ENCODE data around the gene MRM1. TPM values are rescaled to one million over a fixed set of nuclear protein-coding genes. Genes with fewer than 3 reads are reported as not detected.
A peak's percentile ranks its signal among the peaks of the same experiment; 100 is the strongest.

The MRM1 gene
- total RNA-seq (ENCODE audit: low replicate concordance): 2.3 and 4.3 TPM in 2 replicates

GRCh38 chr17:36601303-36602029, at the start of gene MRM1:
MRM1 (plus strand) TSS chr17:36601583; CDS start chr17:36601811, 228 bp downstream.
- TF ChIP-seq CTCF (IDR thresholded peaks at IDR 0.05; ENCODE audit: insufficient read depth, low read length): peak; percentile 5
- peak within 1 kb of the TSS; percentile 92 for H3K4me3 ChIP-seq (ENCODE audit: low read depth, low read length)
- DNase-seq (ENCODE audit: low read depth): peak; percentile 85

- no peak for TF ChIP-seq CTCF (IDR thresholded peaks at IDR 0.05; ENCODE audit: insufficient read depth, low read length)
- no peak for DNase-seq (ENCODE audit: low read depth)
- no peak overlapping the region for H3K4me3 ChIP-seq (ENCODE audit: low read depth, low read length)
These were observed 47.9 kb upstream of the MRM1 start for GRCh38 chr17:36553459-36553858.

- DNase-seq (ENCODE audit: low read depth): no peak
- no peak overlapping the region for H3K4me3 ChIP-seq (ENCODE audit: low read depth, low read length)
- TF ChIP-seq CTCF (IDR thresholded peaks at IDR 0.05; ENCODE audit: insufficient read depth, low read length): no peak
These were observed 35.3 kb upstream of the MRM1 start for GRCh38 chr17:36566081-36566480.

GRCh38 chr17:36575028-36575427, 26.4 kb upstream of the MRM1 start:
- TF ChIP-seq CTCF (IDR thresholded peaks at IDR 0.05; ENCODE audit: insufficient read depth, low read length): no peak
- H3K4me3 ChIP-seq (ENCODE audit: low read depth, low read length): no peak overlapping the region
- no peak for DNase-seq (ENCODE audit: low read depth)

GRCh38 chr17:36576793-36577192, 24.6 kb upstream of the MRM1 start:
- TF ChIP-seq CTCF (IDR thresholded peaks at IDR 0.05; ENCODE audit: insufficient read depth, low read length): no peak
- H3K4me3 ChIP-seq (ENCODE audit: low read depth, low read length): no peak overlapping the region
- no peak for DNase-seq (ENCODE audit: low read depth)

GRCh38 chr17:36578671-36579070, 22.7 kb upstream of the MRM1 start:
- TF ChIP-seq CTCF (IDR thresholded peaks at IDR 0.05; ENCODE audit: insufficient read depth, low read length): no peak
- no peak overlapping the region for H3K4me3 ChIP-seq (ENCODE audit: low read depth, low read length)
- DNase-seq (ENCODE audit: low read depth): peak; percentile 37

- DNase-seq (ENCODE audit: low read depth): no peak
- H3K4me3 ChIP-seq (ENCODE audit: low read depth, low read length): no peak overlapping the region
- TF ChIP-seq CTCF (IDR thresholded peaks at IDR 0.05; ENCODE audit: insufficient read depth, low read length): no peak
These were observed 17.6 kb upstream of the MRM1 start for GRCh38 chr17:36583787-36584186.
